Measurements from ENCODE around the gene PLA2G4C. TPM values are rescaled to one million over a fixed set of nuclear protein-coding genes. Genes with fewer than 3 reads are reported as not detected.

PLA2G4C gene
- total and polyA plus RNA-seq, 2 of the 8 experiments (the other 6 are each of a cell fraction or from before 2014, with no cell fraction given) = 14.9 to 20.5 TPM

- H3K23me2 ChIP-seq (ENCODE audit: low read depth, low read length) = no peaks in the 10 kb centered on the region
- no peak overlapping the region for H3K27ac ChIP-seq (ENCODE audit: low read depth, low read length)
- H3K9me3 ChIP-seq (ENCODE audit: insufficient read depth in 2 of 2, low read depth in 1 of 2, low read length in 1 of 2) = no peaks in the 10 kb centered on the region
- no peak for TF ChIP-seq NRF1 (IDR thresholded peaks at IDR 0.05; ENCODE audit: low read depth, low read length)
- TF ChIP-seq TCF12 (IDR thresholded peaks at IDR 0.05; ENCODE audit: low read depth, low read length) = no peak
- no peak for TF ChIP-seq BRCA1 (IDR thresholded peaks at IDR 0.05; ENCODE audit: low read depth, low read length)
- no peak for TF ChIP-seq JUN (IDR thresholded peaks at IDR 0.05; ENCODE audit: low read depth, low read length)
- TF ChIP-seq SP1 (IDR thresholded peaks at IDR 0.05; ENCODE audit: low read depth, low read length) = no peak
- no peak for TF ChIP-seq CBX8 (IDR thresholded peaks at IDR 0.05; ENCODE audit: borderline replicate concordance, low read depth, low read length)
- TF ChIP-seq POLR2A (IDR thresholded peaks at IDR 0.05; ENCODE audit: control extremely low read depth in 1 of 2, low read depth in 2 of 2, low read length in 2 of 2) = no peak
- no peak for TF ChIP-seq RAD21 (IDR thresholded peaks at IDR 0.05 in 1 of 2, conservative IDR thresholded peaks at IDR 0.05 in 1 of 2; ENCODE audit: low read depth in 2 of 2, low read length in 2 of 2)
- TF ChIP-seq CTCF (IDR thresholded peaks at IDR 0.05; ENCODE audit: control extremely low read depth in 1 of 3, insufficient read depth in 1 of 3, low read depth in 1 of 3, low read length in 3 of 3) = no peak
- no peak for TF ChIP-seq PHF8 (conservative IDR thresholded peaks at IDR 0.05; ENCODE audit: low read depth, low read length)
- no peak overlapping the region for H4K8ac ChIP-seq (ENCODE audit: extremely low read depth, insufficient read depth, low read length)
- no peak overlapping the region for H4K91ac ChIP-seq (replicated peaks; ENCODE audit: insufficient read length, low read length)
- H3K79me1 ChIP-seq (ENCODE audit: low read depth, low read length) = no peaks in the 10 kb centered on the region
- ChIA-PET POLR2A (ENCODE audit: partially characterized antibody) (interaction anchor here (0.7 kb wide), 1 partner anchor 32 kb away, joined by 3 read pairs; no protein-coding TSS in a partner anchor), CTCF (ENCODE audit: partially characterized antibody) (interaction anchor here (0.5 to 5.9 kb wide), 8 partner anchors 12 to 158 kb away, joined by 3 to 49 read pairs (median 4); partner anchors contain the start of gene PLA2G4C)
- H3K79me2 ChIP-seq (ENCODE audit: control insufficient read depth in 1 of 2, insufficient read depth in 2 of 2, low read length in 2 of 2) = no peaks in the 10 kb centered on the region
- no peak overlapping the region for H3K23ac ChIP-seq (ENCODE audit: insufficient read length)
- no peak overlapping the region for H2BK15ac ChIP-seq (ENCODE audit: low read length)
- H2BK5ac ChIP-seq (ENCODE audit: low read depth, low read length) = no peak overlapping the region
- H3K4me3 ChIP-seq (ENCODE audit: extremely low read depth in 1 of 4, insufficient read depth in 2 of 4, low read depth in 3 of 4, low read length in 4 of 4) = no peak overlapping the region
- no peak overlapping the region for H2AK5ac ChIP-seq (ENCODE audit: low read depth, low read length)
- H4K5ac ChIP-seq (ENCODE audit: insufficient read length, low read depth, low read length) = no peak overlapping the region
- no peaks in the 10 kb centered on the region for H4K20me1 ChIP-seq (replicated peaks in 1 of 2; ENCODE audit: control insufficient read depth in 1 of 2, insufficient read depth in 2 of 2, low read length in 2 of 2)
- WGBS, 2 experiments (ENCODE audit: extremely low coverage in 1 of 2, insufficient coverage in 1 of 2, insufficient read length in 1 of 2, insufficient replicate concordance in 2 of 2, low coverage in 1 of 2, low lambda C conversion rate in 2 of 2, missing lambda C conversion rate in 1 of 2) = 84% methylated on average over 10 of the region's 10 CpGs; no CpG with 5 or more reads in 1 of the 2 experiments
- no peak overlapping the region for H3K18ac ChIP-seq (ENCODE audit: extremely low read depth, low read length)
- H3K4me2 ChIP-seq (ENCODE audit: insufficient read depth in 1 of 2, low read depth in 2 of 2, low read length in 2 of 2) = no peak overlapping the region
- H3K9ac ChIP-seq (replicated peaks in 1 of 4; ENCODE audit: extremely low read depth in 1 of 4, low read depth in 3 of 4, low read length in 3 of 4) = no peak overlapping the region
- no peak overlapping the region for H3K4ac ChIP-seq (replicated peaks; ENCODE audit: insufficient read length, low read depth, low read length)
- H2AFZ ChIP-seq (ENCODE audit: low read length) = no peak overlapping the region
- no peak overlapping the region for H2BK12ac ChIP-seq (ENCODE audit: low read depth, low read length)
- peaks cover 14 to 57% (median 24%) of the 10 kb centered on the region in 4 experiments for H3K36me3 ChIP-seq (ENCODE audit: control insufficient read depth in 2 of 4, insufficient read depth in 4 of 4, low read length in 3 of 4)
- H3K27me3 ChIP-seq (replicated peaks in 1 of 4; ENCODE audit: control insufficient read depth in 3 of 4, extremely low read depth in 1 of 4, insufficient read depth in 3 of 4, low read length in 3 of 4) = no peaks in the 10 kb centered on the region
- no peaks in the 10 kb centered on the region for H3K4me1 ChIP-seq (replicated peaks in 1 of 4; ENCODE audit: control insufficient read depth in 3 of 4, insufficient read depth in 4 of 4, low read length in 3 of 4)
- no peak overlapping the region for H2BK20ac ChIP-seq (ENCODE audit: low read length)
- FAIRE-seq (no peak), DNase-seq (ENCODE audit: low read depth in 1 of 2, low spot score in 2 of 2) (no peak)
- H3K14ac ChIP-seq (ENCODE audit: insufficient read length) = no peak overlapping the region
- no peak overlapping the region for H2BK120ac ChIP-seq (replicated peaks; ENCODE audit: low read depth, low read length)
- no peak overlapping the region for H3K56ac ChIP-seq (replicated peaks; ENCODE audit: insufficient read length, low read depth, low read length)
Measured at GRCh38 chr19:48121909-48122371, 11.3 kb upstream of the PLA2G4C start.
